ENCODE measurements around the gene ZNRF1.

DNA sequence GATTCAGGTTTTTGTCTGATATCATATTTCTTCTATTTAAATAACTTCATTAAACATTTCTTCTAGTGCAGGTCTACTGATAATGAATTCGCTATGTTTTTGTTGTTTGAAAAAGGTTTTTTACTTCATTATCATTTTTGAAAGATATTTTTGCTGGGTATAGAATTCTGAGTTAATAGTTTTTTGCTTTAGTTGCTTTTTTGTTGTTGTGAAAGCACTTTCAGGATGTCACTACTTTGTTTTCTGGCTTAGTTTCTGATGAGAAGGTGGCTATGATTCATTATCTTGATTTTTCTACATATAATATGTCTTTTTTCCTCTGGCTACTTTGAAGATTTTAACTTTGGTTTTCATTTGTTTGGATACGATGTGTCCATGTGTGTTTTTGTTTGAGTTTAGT, 153.0 kb downstream of the ZNRF1 start:
- TF ChIP-seq CTCF (IDR thresholded peaks at IDR 0.05): no peak
- TF ChIP-seq POLR2A (IDR thresholded peaks at IDR 0.05): no peak

Measured in lower leg skin (tissue), 3 donors.